ENCODE results near the gene DHRSX. TPM values are rescaled to one million over a fixed set of nuclear protein-coding genes. Genes with fewer than 3 reads are reported as not detected.

The DHRSX gene
- total and polyA plus RNA-seq, 2 of the 8 experiments (the other 6 are each of a cell fraction or from before 2014, with no cell fraction given): 35.1 to 43.4 TPM

- TF ChIP-seq POU5F1 (IDR thresholded peaks at IDR 0.05; ENCODE audit: low read depth, low read length) (no peak), SP2 (IDR thresholded peaks at IDR 0.05; ENCODE audit: low read length) (no peak), USF2 (IDR thresholded peaks at IDR 0.05; ENCODE audit: low read length) (no peak), CHD2 (IDR thresholded peaks at IDR 0.05; ENCODE audit: low read length) (no peak), SUZ12 (IDR thresholded peaks at IDR 0.05; ENCODE audit: low read length) (no peak), ATF2 (IDR thresholded peaks at IDR 0.05; ENCODE audit: low read length) (no peak), CEBPB (IDR thresholded peaks at IDR 0.05; ENCODE audit: low read depth, low read length) (no peak)
Measured at GRCh38 chrX:2408856-2409255, 91.9 kb downstream of the DHRSX start (continued).
